Renal pelvis (tissue), 4 donors: ENCODE results near the gene EDAR. TPM values are rescaled to one million over a fixed set of nuclear protein-coding genes. Genes with fewer than 3 reads are reported as not detected.

ENCODE experiments used
- DNase-seq: peaks from one replicate; pipeline ENCODE4 v3.0.0-alpha.2; 2013
- polyA plus RNA-seq, 3 donors: library from polyadenylated mRNA; unstranded; fragments of 120-200 nt; gene quantifications; one replicate each; pipeline ENCODE4 v1.2.1, GENCODE V29; 2013; ENCODE audit not compliant: insufficient read length in 3 of 3

Gene EDAR
- polyA plus RNA-seq, 3 donors = 2.5 to 3.5 (median 3.0) TPM

DNA sequence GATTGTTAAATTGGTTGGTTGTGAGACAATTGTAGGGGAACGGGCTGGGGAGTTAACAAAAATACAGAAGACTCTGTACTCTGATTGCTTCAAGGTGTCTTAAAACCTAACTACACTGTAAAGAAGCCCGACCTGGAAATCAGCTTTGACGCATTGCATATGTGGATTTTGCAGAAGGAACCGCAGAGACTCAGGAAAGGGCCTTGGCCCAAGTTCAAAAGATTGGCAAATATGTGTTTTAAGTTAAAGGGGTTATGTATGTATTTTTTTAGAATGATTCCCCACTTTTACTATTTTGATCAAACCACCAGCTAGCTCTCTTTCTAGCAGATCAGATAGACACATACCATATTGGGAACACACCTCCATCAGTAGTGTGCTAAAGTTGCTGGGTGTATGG is 18.0 kb upstream of the EDAR start:
- no peak for DNase-seq

DNA sequence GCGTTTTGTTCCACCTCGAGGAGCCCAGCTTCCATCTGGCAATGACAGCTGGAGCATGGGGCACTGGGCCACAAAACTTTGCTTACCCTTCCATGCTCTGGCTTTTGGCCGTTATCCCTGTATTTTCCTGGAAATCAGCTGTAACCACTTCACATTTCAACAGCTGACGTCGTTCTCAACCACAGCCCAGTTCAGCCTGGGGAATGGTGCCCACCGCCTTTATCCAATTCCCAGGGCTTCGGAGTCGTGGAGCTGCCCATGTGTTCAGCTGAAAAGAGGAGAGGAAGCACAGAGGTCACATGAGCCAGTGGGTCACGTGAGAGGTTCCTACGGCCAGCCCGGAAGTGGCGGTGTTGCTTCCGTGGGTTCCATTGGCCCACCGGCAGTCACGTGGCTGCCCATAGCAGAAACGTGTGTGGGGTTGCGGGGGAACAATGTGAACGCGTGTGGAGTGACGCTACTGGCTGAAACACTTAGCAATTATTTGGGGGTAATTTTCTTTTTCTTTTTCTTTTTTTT is 16.7 kb upstream of the EDAR start:
- DNase-seq = no peak

DNA sequence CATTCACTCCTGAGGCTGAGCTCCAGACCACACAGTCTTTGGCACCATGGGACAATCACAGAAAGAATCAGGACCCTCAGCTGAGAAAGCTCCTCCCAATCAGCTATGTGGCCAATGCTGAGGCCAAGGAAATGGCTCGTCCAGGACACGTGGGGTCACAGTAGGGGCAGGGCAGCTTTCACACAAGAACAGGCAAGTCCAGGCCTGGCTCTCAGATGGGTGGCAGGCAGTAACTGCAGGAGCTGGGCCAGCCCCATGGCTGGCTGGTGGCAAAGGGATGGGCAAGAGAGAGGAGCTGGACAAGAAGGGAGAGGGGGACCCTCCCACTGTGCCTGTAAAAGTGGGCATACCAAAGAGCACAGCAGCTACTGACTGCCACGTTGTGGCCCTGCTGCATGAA is 12.2 kb upstream of the EDAR start:
- no peak for DNase-seq

DNA sequence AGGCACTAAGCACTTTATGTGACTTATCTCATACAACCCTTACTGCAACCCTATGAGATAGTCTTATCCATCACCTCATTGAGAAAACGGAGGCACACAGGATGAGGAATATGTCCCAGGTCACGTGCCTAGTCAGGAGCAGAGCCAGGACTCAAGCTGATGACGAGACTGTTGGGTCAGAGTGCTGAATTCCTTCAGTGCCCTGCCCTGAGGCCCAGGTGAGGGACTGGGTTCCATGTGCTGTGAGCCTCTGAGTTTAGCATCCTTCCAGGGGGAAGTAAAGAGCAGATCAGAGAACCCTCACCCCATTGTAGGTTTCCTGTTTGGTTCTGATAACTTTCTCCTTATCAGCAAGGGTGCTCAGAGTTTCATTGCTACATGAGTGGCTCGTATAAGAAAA is 11.7 kb upstream of the EDAR start:
- no peak for DNase-seq

DNA sequence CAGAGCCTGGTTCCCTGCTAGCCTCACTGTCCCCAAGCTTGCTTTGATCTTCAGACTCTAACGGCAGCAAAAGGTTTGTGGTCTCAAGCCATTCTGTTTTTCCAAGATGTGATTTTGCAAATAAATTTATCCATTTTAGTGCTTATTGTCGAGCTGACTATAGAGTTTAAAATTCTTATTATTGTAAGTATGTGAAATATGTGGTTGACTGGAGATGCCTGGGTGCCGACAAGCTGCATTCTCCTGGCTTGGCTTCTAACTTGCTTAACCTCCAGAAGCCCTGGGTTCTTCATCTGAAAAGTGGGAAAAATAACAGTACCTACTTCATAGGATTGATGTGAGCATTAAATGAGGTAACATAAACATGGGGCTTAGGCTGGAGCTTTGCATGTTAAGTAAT is 9.9 kb upstream of the EDAR start:
- DNase-seq = no peak

DNA sequence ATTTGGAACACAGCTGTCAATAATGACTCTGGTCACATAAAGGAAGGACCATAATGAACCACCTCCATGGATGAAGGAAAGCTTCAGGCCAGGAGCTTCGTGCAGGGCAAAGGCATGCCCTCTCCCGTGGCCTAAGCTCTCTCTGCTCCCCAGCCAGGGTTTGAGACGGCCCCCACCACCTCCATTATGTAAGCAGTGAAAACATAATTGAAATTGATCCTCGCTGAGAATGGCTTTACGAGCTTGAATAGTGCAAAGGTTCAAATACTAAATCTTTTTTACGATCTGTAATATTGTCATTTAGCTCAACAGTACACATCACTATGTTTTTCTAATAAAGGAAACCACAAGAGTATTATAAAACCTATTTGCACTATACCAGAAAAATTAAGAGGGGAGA is 5.2 kb upstream of the EDAR start:
- no peak for DNase-seq

DNA sequence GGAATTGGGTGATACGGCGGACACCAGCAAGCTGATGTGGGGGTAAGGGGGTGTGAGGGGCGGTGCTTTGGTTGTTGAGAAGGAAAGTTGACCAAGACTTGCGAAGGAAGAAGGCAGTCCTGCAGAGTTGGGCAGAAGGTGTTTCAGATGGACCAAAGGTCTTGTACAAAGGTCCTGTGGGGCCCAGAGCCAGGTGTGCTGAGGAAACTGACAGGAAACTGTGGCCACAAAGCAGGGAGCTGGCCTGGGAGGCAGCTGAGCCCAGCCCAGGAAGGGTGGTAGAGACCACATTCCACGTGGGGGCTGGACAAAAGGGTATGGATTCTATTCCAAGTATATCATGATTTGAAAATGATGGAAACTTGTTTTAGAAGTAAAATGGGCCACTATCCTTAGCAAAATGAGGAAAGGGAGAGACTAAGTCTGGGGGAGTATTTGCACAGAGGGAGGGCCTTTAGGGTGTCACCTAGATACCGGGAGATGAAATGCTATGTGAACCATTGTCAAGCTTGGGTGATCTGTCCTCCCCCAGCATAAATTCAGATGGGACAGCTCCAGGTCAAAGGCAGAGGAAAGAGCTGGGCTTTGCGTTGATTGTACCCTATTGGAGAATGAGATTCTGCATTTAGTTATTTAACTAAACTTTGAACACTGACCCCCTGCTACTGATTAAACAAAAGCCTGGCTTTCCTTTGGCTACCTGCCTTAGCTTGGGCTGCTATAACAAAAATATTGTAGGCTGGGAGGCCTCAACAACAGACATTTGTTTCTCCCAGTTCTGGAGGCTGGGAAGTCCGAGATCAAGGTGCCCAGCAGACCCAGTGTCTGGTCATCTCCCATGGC is 4.3 kb upstream of the EDAR start:
- DNase-seq = peak; percentile 49

DNA sequence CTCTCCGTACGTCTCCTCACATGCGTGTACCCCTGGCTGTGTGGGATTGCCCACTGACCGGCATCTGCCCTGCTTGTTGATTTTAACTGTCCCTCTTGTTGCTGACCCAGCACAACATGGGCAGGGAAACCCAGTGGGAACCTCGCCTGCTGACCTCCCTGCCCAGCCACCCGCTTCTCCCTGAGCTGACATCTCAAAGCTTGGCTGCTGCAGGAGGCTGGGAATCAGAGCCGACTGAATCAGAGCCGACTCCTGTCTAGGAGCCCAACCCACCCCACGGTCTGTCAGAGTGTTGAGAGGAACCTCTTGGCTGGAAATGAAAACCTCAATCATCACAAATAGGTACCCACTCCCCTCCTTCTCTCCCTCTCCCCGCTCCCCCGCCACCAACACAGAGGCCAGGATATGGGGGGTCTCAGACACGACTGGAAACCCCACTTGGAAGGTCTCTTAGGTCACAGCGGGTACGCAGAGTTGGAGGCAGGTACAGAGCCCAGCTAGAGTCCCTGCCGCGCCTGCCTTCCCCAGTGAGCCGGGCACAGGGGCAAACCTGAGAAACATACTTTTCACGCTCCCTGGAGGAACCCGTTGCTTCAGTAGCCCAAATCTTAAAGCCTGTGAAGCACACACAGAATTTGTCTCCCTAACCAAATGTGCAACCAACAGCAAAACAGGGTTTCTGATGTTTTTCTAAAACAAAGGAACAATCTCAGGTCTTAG is 784 bp downstream of the EDAR start:
- DNase-seq = no peak

DNA sequence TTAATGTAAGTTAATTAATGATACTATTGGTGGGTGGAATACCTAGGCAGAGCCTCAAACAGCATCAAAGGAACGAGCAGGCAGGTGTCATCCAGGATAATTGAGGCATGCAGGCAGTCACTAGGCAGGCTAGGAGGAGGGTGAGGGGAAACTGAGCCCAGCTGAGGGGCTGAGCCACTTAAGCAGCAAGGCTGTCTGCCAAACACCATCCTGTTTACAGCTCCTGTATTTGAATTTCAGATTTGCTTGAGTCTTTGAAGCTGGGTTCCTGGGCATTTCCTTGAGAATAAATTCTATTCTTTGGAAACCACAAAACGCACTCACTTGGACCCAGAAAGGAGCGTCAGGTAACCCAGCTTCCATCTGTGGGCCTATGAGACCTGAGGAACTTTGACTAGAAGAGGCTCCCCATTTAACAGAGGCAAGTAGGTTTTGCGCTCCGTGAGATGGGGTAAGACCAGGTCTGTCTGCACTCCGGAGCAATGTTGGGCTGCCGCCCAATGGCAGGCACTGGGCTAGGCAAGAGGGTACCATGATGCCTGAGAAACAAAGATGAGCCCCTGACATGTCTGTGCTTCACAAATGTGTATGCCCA is 2.0 kb downstream of the EDAR start:
- no peak for DNase-seq

DNA sequence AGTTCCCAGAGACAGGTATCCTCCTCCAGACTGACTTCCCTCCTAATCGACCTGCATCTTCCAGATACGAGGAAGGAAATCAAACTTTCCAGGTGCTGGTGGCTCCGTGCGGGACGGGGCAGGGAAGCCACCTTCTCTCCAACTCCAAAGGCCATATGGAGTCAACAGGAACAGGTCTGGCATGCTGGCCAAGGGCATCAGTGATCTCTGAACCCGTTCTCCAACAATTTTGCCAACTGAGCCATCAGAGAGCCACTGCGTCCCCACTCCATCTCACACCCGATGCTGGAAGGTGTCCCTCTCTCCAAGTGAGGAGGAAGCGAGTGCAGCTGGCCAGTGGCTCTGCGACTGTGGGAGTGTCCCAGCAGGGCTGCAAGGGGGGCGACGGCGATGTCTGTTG is 5.4 kb downstream of the EDAR start:
- DNase-seq = no peak

DNA sequence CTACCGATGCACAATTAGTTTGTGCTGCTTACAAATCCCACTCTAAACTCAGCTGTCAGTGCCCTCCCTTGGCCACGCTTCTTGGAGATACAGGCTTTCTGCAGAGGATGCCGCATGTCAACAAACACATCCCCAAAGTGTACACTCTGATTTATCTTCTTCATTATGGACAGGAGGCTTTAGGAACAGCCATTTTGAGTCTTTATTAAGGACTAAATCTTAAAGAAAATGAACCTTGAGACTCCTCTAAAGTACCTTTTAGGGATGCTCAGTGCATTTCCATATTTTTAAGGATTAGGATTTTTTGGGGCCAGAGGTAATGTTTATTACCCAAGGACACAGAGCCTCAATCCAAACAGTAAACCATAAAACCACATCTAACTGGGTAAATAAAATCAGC is 6.0 kb downstream of the EDAR start:
- DNase-seq = no peak

DNA sequence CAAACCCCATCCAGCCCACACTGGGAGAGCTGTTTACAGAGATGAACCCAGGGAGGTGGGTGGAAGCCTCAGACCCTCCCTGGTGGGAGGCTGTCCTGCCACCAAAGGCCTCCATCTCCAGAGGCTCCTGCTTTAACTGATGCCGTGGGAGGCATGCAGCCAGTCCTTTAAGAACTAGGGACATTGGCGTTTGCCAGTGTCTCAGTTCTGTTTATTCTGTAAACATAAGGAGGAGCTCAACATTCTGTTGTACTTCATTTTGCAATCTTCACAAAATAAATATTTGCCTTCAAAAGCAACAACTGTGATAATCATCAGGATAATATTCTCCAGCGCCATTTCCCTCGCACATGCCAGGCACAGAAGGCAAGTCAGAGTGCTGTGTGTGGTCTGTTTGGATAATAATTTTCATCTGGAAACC is 6.8 kb downstream of the EDAR start:
- DNase-seq = no peak

DNA sequence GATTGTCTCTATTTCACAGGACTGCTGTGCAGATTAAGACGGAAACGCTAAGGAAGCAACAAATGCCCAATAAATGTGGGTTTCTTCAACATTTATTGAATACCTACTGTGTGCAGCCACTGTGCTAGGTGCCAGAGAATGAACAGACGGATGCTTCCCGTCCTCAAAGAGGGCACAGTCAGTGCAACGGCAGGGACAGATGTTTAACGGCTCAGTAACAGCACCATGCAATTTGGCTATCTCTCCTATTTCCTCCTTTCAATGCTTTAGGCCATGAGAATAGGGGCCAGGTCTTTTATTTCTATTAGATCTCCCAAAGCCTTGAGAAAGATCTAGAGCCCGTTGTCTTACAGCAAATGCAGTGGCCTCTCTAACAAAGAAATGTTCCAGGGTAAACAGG is 7.2 kb downstream of the EDAR start:
- DNase-seq = no peak

DNA sequence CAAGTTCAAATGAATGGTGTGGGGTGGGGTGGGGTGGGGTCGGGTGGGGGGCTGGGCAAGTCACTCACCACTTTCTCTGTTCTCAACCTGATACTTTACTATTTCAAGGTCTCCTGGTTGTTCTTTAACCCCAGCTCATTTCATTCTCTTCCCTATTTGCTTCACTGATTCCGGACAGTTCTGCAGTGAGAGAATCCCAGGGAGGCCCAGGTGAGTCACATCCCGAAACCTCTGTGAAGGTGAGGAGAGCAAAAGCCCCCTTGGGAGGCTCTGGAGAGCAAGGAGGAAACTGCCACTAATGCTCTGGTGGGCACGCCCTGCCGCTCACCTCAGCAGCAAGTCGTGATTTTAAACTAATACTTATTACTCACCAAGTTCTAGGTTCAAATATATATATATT is 8.9 kb downstream of the EDAR start:
- no peak for DNase-seq

DNA sequence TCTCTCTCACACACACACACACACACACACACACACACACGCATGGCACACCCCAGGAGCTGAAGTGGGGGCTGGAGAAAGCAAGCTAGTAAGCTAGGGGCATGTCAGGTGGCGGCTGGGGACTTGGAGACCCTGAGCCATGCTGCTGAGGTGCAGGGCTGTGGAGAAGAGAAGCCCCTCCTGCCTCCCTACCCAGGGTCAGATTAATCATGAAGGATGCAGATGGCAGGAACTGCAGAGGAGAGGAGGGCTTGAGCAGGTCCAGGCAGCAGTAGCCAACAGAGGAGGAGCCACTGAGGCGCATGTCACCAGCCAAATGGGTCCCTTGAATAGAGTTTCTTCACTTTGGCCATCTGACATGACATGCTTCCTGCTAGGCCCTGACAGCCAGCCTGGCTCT is 9.6 kb downstream of the EDAR start:
- no peak for DNase-seq

DNA sequence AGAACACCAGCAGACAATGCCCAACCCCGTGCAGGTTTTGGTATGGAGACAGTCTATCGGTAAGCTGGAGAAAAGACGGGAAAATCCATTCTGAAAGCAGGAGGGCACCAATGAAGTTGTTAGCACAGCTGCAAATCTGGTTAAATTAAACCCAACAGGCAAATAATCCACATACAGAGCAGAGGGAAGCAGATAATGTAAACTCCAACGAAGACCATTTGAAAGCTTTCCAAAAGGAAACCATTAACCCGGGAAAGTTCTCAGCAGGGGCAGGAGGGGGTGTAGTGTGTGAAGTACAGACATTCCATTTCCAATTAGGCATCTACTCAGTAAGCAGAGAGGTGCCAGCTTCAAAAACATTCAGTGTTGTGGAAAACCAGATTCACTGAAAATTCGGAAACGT is 10.3 kb downstream of the EDAR start:
- no peak for DNase-seq

DNA sequence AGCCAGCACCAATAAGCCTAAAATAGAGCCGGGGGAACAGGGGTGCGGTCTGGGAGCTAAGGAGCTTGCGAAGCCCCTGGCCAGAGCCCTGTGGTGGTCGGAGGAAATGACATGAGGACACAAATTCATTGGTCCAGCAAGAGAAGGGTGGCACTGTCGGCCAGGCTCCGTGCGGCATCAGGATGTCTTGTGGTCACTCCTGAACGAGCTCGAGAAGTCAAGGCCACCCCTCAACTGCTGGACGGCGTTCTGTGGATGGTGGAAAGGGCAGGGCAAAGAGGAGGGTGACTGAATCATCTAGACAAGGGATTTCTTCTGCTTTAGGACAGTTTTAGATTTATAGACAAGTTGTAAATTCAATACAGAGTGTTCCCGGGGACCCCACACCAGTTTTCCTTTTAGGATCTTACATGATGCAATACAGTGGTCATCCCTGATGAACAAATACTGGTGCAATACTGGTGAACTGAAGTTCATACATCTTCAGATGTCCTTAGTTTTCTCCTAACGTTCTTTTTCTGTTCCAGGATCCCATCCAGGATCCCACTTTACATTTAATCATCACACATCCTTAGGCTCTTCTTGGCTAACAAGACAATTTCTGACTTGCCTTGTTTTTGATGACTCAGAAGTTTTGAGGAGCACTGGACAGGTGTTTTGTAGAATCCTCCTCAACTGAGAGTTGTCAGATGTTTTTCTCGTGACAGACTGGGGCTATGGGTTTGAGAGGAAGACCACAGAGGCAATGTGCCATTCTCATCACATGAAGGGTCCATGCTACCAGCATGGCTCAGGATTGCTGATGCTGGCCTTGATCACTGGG is 13.2 kb downstream of the EDAR start:
- no peak for DNase-seq

DNA sequence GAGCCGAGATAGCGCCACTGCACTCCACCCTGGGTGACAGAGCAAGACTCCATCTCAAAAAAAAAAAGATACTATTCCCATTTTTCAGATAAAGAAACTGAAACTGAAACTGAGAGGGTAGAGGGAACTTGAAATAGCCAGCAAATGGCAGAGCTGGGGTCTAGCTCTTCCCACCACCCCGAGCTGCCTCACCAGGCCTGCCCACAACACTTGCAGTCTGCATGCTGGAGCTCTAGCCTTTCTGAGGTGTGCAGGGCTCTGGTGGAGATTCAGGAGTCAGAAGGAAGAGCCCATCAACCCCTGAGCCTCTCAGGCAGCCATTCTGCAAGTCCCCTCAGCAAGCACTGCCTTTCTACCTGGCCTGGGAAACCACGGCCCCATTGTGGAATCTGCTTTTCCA is 14.3 kb downstream of the EDAR start:
- no peak for DNase-seq

DNA sequence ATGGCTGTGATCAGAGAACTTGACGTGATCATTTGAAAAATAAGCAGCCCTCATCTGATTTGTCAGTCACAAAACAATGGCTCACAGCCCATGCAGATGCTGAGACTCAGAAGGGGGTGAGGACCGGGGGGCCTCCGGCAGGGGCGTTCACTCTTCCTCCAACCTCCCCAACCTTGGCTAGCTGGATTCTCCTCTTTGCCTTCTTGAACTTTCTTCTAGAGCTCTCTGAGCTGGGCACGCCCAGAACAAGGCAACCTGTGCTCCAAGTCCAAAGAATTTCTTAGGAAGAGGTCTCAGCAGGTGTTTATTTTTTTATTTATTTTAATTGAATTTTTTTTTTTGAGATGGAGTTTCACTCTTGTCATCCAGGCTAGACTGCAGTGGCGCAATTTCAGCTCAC is 16.4 kb downstream of the EDAR start:
- no peak for DNase-seq

DNA sequence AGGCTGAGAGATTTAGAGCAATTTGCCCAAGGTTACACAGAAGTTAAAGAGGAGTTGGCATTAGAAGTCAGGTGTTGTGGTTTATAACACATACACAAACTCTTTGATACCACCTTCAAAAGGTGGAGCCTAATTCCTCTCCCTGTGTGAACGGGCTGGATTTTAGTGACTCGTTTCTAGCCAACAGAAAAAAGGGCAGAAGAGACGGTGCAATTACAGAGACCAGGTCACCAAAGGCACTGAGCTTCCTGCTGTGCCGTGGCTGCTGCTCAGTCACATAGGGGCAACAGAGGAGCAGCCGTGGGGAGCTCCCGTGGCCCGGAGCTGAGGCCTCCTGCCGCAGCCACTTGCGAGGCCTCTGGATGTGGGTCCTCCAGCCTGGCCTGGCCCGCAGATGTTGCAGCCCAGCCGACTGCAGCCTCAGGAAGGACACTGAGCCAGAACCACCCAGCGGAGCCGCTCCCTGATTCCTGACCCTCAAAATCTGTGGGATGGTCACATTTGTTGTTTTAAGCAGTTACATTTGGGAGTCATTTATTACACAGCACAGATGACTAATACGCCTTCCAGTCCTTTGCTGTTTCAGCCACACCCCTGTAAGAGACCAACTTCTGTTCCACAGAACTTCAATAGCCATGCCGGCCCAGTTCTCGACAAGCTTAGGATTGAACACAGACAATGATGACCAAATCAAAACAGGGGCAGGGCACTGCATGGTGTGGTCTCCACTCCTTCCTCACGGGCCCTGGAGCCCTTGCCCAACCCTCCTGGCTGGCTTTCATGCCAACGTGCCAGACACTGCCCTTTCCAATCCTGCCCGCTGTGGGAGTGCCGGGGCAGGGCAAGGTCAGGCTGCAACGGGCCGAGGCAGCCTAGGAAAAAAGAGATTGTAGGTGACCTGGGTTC is 17.1 kb downstream of the EDAR start:
- DNase-seq = no peak

DNA sequence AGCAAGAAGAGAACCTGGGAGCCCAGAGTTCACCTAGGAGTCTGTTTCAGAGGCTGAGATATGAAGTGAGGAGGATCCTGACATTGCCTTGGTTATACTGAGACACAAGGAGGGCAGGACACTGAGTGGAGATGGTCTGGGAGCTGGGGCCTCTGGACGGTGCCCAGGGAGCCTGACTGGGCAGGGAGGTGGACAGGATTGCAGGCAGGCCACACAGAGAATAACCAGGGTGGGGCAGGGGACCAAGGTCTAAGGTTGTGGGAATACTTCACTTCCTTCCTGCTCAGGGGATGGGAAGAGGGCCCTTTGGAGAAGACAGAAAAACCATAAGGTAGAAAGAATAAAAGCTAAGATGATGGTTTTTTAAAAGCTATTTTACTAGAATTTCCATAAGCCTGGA is 18.7 kb downstream of the EDAR start:
- no peak for DNase-seq
